22Rv1 (cell line): ENCODE measurements around the gene MAGEB4.

Experiments used
- H3K27ac ChIP-seq: fragments of 450-650 bp; 2 replicates; pipeline ENCODE4 v1.5.1; 2017
- ZFX ChIP-seq: fragments of 450-650 bp; IDR thresholded peaks from 2 replicates; pipeline ENCODE4 v1.6.1; 2017; ENCODE audit warnings: antibody characterized with exemption, borderline replicate concordance
- TF ChIP-seq, protein P1 (sequence below): fragments of 450-650 bp; IDR thresholded peaks from 2 replicates; pipeline ENCODE4 v1.5.1; 2017; ENCODE audit warnings: mild to moderate bottlenecking

The MAGEB4 gene

DNA sequence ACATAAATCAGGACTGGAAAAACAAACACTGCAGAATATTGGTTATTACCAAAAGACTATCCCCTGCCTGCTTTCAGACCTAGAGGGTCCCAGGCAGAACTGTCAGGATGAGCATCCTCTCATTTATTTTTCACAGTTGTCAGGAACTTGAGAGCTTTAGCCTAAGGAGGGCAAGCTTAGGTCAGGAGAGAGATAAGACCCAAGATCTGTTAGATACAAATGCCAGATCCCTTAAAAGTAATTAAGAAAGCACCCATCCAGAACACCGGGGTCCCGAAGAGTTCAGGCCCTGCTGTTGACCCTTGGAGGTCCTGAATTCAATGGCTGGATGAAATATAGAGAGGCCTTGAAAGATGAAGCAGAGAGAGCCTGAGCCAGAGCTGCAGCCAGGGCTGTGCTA, 17.3 kb upstream of the MAGEB4 start:
- no peak for TF ChIP-seq ZFX
- TF ChIP-seq, protein P1, sequence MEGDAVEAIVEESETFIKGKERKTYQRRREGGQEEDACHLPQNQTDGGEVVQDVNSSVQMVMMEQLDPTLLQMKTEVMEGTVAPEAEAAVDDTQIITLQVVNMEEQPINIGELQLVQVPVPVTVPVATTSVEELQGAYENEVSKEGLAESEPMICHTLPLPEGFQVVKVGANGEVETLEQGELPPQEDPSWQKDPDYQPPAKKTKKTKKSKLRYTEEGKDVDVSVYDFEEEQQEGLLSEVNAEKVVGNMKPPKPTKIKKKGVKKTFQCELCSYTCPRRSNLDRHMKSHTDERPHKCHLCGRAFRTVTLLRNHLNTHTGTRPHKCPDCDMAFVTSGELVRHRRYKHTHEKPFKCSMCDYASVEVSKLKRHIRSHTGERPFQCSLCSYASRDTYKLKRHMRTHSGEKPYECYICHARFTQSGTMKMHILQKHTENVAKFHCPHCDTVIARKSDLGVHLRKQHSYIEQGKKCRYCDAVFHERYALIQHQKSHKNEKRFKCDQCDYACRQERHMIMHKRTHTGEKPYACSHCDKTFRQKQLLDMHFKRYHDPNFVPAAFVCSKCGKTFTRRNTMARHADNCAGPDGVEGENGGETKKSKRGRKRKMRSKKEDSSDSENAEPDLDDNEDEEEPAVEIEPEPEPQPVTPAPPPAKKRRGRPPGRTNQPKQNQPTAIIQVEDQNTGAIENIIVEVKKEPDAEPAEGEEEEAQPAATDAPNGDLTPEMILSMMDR = no peak
- no peak overlapping the region for H3K27ac ChIP-seq

DNA sequence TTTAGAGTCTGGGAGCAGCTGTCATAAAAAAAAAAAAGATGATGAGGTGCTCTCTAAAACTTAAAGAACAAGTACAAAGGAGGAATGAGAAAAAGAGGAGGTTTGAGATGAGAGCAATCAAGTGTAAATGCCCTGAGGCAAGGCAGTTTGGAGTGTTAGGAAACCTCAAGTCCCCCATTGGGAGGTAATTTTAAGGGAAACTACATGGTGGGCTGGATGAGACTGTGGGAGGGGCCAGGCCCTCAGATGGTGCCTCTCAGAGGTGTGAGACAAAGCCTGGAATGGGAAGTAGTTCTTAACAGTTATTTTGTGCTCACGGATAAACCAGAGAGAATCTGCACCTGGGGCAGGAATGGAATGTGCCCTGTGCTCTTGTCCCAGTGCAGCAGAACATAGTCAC, 13.3 kb upstream of the MAGEB4 start:
- no peak overlapping the region for H3K27ac ChIP-seq
- no peak for TF ChIP-seq ZFX
- TF ChIP-seq, protein P1 = no peak

DNA sequence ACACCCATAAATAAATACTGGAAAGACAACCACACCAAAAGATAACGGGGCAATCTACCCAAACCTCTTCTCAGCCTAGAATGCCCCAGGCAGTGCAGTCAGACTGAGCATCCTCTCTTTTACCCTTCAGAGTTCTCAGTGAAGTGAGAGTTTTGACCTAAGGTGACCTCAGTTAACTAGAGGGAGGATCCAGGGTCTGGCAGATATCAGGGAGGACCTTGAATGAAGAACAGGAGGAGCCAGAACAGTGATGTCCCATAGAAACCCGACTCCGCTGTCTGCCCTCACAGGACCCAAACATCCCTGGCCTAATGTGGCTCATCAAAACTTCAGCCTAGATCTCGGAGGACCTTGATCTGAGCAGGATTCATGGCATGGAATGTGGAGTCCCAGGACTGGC, 11.4 kb upstream of the MAGEB4 start, which contains the start of gene MAGEB3:
MAGEB3 (plus strand) TSS at position 263 of the 400 bp plus-strand sequence. CDS start 5,268 bp downstream, outside the sequence.
- TF ChIP-seq ZFX = no peak
- TF ChIP-seq, protein P1 = no peak
- H3K27ac ChIP-seq = no peak within 1 kb of the TSS

DNA sequence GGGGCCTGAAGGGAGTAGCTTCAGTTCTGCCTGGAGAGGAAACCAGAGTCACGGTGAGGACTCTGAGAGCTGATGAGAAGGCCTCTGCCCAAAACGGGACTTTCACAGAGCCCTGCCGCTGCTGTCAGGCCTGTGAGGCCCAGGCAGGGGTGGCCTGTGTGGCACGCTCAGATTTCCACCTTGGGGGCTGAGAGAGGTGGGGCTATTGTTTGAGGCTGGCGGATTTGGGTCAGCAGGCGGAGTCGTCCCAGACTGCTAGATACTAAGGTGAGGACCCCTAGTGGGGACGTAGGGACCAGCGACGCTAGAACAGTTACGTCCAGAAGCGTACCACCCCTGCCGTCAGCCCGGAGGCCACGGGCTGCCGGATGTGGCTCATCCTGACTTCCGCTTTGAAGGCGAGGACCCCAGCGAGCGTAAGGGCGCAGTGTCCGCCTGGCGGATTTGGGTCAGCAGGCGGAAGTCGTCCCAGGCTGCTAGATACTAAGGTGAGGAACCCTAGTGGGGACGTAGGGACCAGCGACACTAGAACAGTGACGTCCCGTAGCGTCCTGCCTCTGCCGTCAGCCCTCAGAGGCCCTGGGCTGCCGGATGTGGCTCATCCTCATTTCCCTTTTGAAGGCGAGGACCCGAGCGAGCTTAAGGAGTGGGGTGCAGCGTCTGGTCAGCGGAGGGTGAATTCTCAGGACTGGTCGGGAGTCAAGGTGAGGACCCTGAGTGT, 5.1 kb downstream of the MAGEB4 start, which contains the start of gene MAGEB1:
MAGEB1 (plus strand) TSS at position 378 of the 721 bp plus-strand sequence. CDS start 3,348 bp downstream, outside the sequence.
- no peak within 1 kb of the TSS for H3K27ac ChIP-seq
- TF ChIP-seq, protein P1 = no peak
- TF ChIP-seq ZFX = no peak

DNA sequence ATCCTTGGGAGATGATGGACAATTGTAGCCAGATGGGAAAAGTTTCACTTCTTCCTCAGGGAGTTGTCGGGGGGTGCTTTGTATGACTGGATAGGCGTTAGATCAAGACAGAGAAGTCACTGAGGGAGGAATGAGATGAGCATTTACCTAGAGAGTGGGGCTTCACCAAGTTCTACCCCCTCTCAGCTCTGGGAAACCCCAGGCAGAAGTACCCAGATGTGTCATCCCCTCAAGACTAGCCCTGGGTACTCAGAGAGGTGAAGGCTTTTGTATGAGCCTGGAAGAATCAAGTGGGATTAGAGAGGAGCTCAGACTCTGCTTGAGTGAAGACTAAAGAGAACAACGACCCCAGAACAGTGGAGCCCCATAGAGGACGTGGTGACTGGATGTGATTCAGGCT, 7.1 kb downstream of the MAGEB4 start:
- H3K27ac ChIP-seq = no peak overlapping the region
- TF ChIP-seq ZFX = no peak
- TF ChIP-seq, protein P1 = no peak

DNA sequence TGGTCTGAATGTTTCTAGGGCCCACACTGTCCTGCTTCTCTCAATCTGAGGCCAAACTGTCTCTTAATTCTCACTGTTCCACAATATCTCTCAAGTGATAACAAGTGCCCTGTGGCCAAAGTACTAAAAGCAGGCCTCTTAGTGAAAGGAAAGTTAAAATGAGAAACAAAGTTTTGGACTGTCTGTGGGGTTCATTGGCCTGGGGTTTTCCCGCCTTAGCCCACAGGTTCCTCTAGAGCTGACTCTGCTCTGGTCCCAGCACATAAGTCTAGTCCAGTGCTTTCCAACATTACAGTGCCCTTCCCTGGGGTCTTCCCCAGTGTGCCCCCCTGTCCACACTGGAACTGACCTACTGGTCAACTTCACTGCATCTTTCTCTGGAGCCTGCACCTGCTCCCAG, 11.5 kb downstream of the MAGEB4 start:
- TF ChIP-seq, protein P1 = no peak
- TF ChIP-seq ZFX = no peak
- no peak overlapping the region for H3K27ac ChIP-seq

DNA sequence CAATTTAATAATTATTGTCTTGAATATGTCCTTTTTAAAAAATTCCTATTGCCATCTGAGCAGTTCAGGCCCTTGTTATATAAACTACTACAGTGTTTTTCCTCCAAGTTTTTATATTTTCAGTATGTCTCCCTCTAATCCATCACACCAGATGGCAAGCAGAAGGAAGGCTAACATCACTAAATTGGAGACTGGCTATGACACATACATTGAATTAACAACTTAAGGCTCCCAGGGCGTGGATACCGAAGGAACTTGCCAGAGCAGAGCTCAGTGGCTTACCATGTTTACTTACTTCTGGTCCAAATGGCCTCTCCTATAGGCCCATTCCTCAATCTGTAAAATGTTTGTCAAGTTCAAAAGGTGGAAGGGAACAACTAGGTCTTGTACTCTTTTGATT, 18.1 kb downstream of the MAGEB4 start:
- TF ChIP-seq ZFX = no peak
- TF ChIP-seq, protein P1 = no peak
- no peak overlapping the region for H3K27ac ChIP-seq
